HG02588 (cell line): Measurements from ENCODE around the gene HEMK1.

ENCODE experiments used
- ATAC-seq: cut with Tn5 transposase; IDR thresholded peaks from one replicate; pipeline ENCODE4 v1.9.1; 2021; ENCODE audit warnings: mild to moderate bottlenecking, moderate library complexity; ENCODE audit not compliant: unreplicated experiment

The HEMK1 gene

GRCh38 chr3:50542177-50543034 is 26.9 kb upstream of the HEMK1 start:
- no peak for ATAC-seq

- no peak for ATAC-seq
Observed at GRCh38 chr3:50545781-50546180, 23.5 kb upstream of the HEMK1 start.

DNA sequence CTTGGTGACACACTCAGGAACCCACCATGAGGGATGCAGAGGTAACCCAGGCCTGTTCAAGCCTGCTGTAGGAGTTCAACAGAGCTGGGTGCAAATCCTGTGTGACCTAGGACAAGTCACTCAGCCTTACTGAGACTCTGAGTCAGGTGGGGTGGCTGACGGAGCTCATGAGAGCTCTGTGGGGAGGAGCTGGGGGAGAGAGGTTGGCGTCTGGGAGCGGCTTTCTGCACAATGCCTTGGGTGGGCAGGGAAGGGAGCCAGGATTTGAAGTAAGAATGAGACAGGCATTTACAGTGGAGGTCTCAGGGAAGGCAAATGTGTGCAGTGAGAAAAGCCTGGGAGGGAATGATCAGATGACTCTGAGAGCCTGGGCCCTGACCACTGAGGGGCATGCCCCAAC is 20.1 kb upstream of the HEMK1 start:
- ATAC-seq, result no peak

GRCh38 chr3:50550079-50550736 is 19.1 kb upstream of the HEMK1 start:
- no peak for ATAC-seq

DNA sequence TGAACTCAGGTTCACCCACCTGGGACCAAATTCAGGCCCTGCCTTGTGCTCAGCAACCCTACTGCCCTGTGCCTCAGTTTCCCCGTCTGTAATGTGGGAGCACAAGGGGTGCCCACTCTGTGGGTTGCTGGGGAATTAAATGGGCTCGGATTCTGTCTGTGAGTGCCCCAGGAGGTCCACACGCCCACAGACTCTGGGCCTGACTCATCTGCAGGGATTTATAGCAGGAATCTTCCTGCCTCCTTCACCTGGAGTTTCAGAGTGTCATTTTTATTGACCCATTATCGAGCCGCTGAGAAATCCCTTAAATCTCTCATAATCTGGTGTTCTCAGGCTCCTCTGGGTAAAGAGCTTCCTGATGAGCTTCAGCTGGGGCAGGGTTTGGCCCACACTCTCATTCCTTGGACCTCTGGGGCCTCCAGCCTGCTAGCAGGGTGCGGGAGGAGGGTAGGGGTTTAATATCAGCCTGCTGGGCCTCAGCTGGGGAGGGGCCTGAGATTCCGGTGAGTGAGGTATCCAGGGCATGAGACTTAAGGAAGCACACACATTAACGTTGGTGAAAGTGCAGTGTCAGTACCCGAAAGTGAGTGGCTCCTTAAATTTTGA is 18.2 kb upstream of the HEMK1 start:
- no peak for ATAC-seq

- ATAC-seq, result no peak
Observed at GRCh38 chr3:50551681-50552435, 17.5 kb upstream of the HEMK1 start.

GRCh38 chr3:50552598-50552997 is 16.7 kb upstream of the HEMK1 start:
- ATAC-seq, result no peak

- ATAC-seq, result no peak
Observed at GRCh38 chr3:50554553-50554952, 14.8 kb upstream of the HEMK1 start.

- no peak for ATAC-seq
Observed at GRCh38 chr3:50557106-50557505, 12.2 kb upstream of the HEMK1 start.

DNA sequence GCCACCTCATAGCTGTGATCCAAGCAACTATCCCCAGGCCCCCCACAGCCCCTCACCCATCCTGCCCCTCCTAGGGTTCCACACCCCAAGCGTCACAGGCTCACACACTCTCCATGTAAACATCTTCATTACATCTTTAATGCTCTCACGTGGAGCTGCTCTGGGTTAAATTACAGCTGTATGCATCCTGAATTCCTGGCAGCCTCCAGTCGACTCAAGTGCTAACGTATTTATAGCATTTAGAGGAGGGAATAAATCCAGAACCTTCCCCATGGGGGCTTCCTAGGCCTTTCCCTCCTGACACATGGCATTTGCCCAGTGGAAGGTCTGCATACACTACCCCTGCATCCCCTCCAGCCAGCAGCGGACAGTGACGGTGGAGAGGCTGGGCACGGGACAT is 11.4 kb upstream of the HEMK1 start:
- ATAC-seq, result no peak

- no peak for ATAC-seq
Observed at GRCh38 chr3:50559702-50560101, 9.6 kb upstream of the HEMK1 start.

GRCh38 chr3:50562861-50563260 is 6.5 kb upstream of the HEMK1 start:
- no peak for ATAC-seq

DNA sequence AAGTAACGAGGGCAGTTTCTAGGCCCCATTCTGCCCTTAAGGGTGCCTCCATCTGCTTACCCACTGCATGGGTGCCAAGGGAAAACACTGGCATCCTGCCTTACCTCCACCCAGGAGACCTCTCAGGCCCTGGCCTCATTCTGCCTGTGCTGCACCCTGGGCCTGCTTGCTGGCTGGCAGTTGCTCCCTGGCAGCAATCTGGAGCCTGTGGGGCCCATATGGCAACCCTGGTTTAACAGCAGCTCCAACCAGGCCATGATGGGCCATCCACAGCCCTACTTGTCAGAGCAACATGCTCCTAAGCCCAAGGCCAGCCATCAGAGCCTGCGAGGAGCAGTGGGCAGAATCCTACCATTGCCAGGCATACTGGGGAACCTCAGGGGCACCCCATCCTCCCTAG is 5.5 kb upstream of the HEMK1 start:
- no peak for ATAC-seq

GRCh38 chr3:50564321-50564720 is 5.0 kb upstream of the HEMK1 start:
- ATAC-seq, result no peak

DNA sequence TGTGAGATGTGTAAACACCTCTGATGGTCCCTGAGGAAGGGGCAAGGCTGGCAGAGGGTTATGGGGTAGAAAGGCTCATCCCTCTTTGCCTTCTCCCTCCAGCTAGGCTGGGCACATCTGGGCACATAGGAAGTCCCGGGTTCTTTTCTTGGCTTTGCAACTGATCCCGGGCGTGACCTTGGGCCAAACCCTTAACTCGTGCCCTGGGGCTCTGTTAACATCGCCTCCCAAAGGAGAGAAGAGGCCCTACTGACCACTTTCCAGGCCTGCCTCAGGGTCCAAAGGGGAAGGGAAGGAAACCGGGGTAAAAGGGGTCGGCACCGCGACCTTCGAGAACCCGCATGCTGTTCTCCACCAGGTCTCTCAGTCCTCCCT is 2.3 kb upstream of the HEMK1 start:
- no peak for ATAC-seq

DNA sequence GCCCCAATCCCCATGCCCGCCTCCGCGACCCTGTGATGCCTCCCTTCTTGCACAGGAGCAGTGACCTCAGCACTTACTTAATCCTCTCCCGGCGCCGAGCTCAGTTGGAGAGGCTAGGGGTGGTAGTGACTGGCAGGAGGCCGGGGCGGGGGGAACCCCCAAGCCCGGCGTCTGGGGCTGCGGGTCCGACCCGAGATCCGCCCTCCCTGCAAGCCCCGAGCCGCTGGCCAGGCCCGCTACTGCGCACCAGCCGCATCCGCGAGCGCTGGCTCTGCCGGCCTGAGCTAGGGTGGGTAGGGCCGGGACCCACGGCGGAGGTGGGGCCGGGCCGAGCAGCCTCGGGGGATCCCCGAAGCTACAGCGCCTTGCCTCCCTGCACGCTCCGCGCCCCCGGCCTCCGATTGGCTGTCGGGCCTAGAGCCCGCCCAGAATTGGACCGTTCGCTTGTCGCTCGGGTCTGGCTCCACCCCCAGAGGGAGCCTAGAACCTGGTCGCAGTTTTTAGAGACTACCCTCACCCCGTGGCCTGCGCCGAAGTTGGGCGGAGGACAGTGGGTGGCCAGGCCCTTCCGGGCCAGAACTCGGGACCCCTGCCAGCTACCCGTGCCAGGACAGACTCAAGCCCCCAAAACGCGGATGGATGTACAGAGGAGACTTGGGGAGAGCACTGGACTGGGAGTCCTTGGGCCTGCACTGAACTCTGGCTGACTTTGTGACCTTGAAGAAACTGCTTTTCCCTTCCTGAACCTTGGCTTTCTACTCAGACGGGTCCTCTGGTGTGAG is 1.7 kb upstream of the HEMK1 start, which contains the start of gene C3orf18:
Gene C3orf18, minus strand, starts transcription at position 362 of the 782 bp plus-strand sequence. CDS start 2,048 bp downstream, outside the sequence.
- peak; percentile 82 for ATAC-seq

GRCh38 chr3:50570508-50571279 is 1.4 kb downstream of the HEMK1 start:
- ATAC-seq, result no peak

DNA sequence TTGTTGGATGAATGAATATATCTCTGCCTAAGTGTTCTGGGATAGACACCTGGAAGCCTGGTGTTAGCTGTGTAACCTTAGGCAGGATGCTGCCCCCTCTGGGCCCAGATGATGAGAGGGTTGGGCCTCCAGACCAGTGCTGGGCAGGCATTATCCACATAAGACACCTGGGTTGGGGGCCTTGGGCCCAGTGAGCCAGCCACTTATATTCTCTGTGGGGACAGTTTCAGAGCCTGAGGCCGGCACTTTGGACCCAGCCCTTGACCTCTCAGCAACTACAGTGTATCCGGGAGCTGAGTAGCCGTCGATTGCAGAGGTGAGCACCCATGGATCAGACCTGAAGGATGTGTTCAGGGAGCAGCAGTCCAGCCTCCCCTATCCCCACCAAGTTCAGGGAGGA is 2.2 kb downstream of the HEMK1 start:
- ATAC-seq, result no peak

GRCh38 chr3:50572158-50572557 is 2.8 kb downstream of the HEMK1 start:
- ATAC-seq, result no peak
